Endothelial cell of umbilical vein (primary cell): ENCODE data around the gene EPN3.

ENCODE experiments used
- CTCF ChIP-seq, 2 donors: IDR thresholded peaks; 1 replicate in 1 of 2; 2 replicates in 1 of 2; pipeline ENCODE4 v1.5.1; 2011; ENCODE audit warnings: low read length in 2 of 2, mild to moderate bottlenecking in 2 of 2, moderate library complexity in 2 of 2, control low read depth in 1 of 2, inconsistent platforms in 1 of 2, low read depth in 1 of 2; ENCODE audit not compliant: insufficient read depth in 1 of 2; ENCODE audit errors: extremely low read depth in 1 of 2
- EZH2 ChIP-seq: IDR thresholded peaks from 2 replicates; pipeline ENCODE4 v1.6.1; 2012; ENCODE audit warnings: borderline replicate concordance, low read depth, mild to moderate bottlenecking, moderate library complexity, low read length, inconsistent platforms; ENCODE audit not compliant: severe bottlenecking
- FOS ChIP-seq: IDR thresholded peaks from 2 replicates; pipeline ENCODE4 v1.6.1; 2011; ENCODE audit warnings: mild to moderate bottlenecking, low read length, moderate library complexity, borderline replicate concordance; ENCODE audit not compliant: insufficient read depth
- MAX ChIP-seq: IDR thresholded peaks from 2 replicates; pipeline ENCODE4 v1.6.1; 2011; ENCODE audit not compliant: insufficient read depth, insufficient read length
- POLR2A ChIP-seq: IDR thresholded peaks from 2 replicates; pipeline ENCODE4 v1.6.1; 2012; ENCODE audit warnings: low read depth, mild to moderate bottlenecking, control low read depth, low read length
- POLR2AphosphoS5 ChIP-seq: IDR thresholded peaks from 2 replicates; pipeline ENCODE4 v1.6.1; 2012; ENCODE audit warnings: low read depth, mild to moderate bottlenecking, control low read depth, low read length, moderate library complexity; ENCODE audit not compliant: insufficient read depth

DNA sequence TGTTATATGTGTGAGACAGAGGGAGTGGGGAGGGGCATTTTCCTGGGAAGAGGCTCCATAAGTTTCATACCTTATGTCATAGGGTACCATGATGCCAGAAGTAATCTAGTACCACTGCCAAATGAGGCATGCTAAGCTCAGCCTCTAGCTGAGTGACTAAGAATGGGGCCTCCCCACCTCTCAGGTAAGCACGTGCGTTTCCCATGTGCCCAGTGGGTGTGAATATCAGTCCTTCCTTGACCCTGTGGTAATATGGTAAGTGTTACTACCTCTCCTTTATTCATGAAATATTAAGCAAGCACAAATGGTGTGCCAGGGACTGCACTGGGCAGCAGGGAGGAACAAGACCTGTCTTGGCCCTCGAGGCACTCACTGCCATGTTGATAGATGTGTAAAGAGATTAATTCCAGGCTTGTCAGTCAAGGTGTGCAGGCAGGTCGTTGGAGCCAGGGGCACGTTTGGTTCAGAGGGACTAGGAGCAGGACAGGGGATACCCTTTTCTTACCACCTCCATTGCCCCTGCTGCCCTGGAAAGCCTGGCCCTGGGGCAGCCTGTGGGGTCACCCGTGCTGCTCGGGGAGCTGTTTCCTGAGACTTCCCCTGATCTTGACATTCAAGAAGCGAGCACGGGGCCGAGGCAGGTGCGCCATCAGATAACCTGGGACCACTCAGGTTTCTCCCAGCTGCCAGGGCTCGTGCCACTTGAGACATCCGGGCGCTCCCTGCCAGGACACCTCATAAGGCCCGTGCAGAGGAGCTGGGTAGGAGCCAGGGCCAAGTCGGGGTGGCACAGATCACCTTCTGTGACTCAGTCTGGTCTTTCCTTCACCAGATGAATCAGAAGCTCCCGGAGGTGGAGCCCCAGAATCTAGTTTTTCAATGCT is 45.1 kb upstream of the EPN3 start:
- TF ChIP-seq EZH2: no peak
- no peak for TF ChIP-seq MAX
- TF ChIP-seq CTCF (IDR thresholded peaks at IDR 0.05; ENCODE audit: extremely low read depth in 1 of 2, insufficient read depth in 1 of 2, low read depth in 1 of 2, low read length in 2 of 2): no peak
- TF ChIP-seq POLR2A: no peak
- TF ChIP-seq FOS: no peak
- no peak for TF ChIP-seq POLR2AphosphoS5
